Adrenal gland (tissue), 5 donors: Measurements from ENCODE around the gene RFX8.

Source experiments
- POLR2A ChIP-seq, 2 donors: fragments of 450-650 bp; IDR thresholded peaks; one replicate each; pipeline ENCODE4 v1.6.1; 2017; ENCODE audit warnings: antibody characterized with exemption in 2 of 2, mild to moderate bottlenecking in 2 of 2, moderate library complexity in 1 of 2
- TF ChIP-seq, protein P1 (sequence below), 6 experiments: fragments of 450-650 bp in 4 of 6; fragments of 200-600 bp in 2 of 6; sonication (generic) in 1 of 6; IDR thresholded peaks; 1 replicate in 5 of 6; 2 replicates in 1 of 6; pipeline versions ENCODE4 v1.5.1 to v1.8.0; 2016 to 2021; ENCODE audit warnings: antibody characterized with exemption in 6 of 6, mild to moderate bottlenecking in 2 of 6, moderate library complexity in 1 of 6
- donor health status: DM: no; HTN: no; CAD: no.

DNA sequence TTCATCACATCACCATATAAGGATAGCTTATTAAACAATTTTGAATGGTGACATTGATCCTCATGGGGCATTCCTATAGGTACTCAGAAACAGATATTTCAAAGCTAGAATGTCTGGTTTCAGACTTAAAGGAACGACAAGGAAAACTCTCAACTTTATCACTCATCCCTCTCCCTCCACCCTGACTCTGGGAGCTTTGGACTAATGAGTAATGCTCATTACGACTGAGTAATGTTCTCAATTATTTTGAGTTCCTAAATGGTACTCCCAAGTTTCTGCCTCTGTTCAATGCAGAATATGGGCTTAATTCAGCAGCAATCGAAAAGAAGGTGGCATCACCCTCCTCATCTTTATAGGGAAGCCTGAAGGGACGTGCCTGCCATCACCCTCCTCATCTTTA lies 43.4 kb downstream of the RFX8 start:
- TF ChIP-seq POLR2A (IDR thresholded peaks at IDR 0.05): no peak
- TF ChIP-seq, protein P1, sequence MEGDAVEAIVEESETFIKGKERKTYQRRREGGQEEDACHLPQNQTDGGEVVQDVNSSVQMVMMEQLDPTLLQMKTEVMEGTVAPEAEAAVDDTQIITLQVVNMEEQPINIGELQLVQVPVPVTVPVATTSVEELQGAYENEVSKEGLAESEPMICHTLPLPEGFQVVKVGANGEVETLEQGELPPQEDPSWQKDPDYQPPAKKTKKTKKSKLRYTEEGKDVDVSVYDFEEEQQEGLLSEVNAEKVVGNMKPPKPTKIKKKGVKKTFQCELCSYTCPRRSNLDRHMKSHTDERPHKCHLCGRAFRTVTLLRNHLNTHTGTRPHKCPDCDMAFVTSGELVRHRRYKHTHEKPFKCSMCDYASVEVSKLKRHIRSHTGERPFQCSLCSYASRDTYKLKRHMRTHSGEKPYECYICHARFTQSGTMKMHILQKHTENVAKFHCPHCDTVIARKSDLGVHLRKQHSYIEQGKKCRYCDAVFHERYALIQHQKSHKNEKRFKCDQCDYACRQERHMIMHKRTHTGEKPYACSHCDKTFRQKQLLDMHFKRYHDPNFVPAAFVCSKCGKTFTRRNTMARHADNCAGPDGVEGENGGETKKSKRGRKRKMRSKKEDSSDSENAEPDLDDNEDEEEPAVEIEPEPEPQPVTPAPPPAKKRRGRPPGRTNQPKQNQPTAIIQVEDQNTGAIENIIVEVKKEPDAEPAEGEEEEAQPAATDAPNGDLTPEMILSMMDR (IDR thresholded peaks at IDR 0.05): no peak
